HFF-Myc (cell line): ENCODE measurements around the gene GALNT9.

Source experiments
- DNase-seq: peaks from one replicate; pipeline ENCODE4 v3.0.0-alpha.2; 2011; ENCODE audit warnings: low read depth; ENCODE audit errors: extremely low read depth
- H3K4me3 ChIP-seq: replicated peaks from 2 replicates; pipeline ENCODE4 v1.5.1; 2011; ENCODE audit warnings: low read depth, mild to moderate bottlenecking, control low read depth, low read length
- TF ChIP-seq, protein P1 (sequence below): IDR thresholded peaks from 2 replicates; pipeline ENCODE4 v1.5.1; 2012; ENCODE audit warnings: mild to moderate bottlenecking, low read depth, low read length, control low read depth; ENCODE audit errors: missing control alignments

The GALNT9 gene

DNA sequence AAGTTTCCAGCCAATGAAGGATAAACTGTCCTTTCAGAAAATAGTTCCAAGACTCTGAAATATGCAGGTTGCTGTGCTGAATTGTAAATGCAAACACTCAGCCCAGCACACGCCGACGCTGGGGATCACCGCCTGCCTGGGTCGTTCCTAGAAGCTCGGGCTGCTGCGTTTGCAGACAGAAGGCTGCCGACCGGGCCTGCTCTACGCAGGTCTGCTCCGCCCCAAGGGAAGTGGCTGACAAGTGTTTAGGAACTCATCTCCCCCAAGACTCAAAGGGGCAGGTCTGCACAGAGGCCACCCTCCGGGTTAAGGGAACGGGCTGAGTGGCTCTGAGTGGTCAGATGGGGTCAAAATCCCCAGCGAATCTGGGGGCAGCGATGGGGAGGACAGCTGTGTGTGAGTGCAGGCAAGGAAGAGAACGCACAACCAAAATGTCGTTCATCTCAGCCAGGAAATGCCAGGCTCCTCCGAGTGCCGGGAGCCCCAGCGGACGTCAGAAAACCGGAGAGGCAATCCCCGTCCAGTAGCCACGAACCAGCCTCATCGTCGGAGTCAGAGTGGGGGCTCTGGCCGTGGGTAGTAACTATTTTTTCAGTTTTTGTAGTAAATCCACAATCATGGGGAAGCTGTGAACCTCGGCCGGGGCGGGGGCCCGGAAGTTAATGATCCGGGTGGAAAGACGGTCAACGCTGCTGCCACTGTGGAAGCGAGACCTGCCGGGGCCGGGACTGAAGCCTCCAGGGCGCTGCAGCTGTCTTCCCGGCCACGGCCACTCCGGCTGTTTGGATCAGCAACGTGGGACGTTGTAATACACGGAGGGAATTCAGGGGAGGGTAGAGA lies 6.0 kb downstream of the GALNT9 start:
- no peak for DNase-seq
- TF ChIP-seq, protein P1, sequence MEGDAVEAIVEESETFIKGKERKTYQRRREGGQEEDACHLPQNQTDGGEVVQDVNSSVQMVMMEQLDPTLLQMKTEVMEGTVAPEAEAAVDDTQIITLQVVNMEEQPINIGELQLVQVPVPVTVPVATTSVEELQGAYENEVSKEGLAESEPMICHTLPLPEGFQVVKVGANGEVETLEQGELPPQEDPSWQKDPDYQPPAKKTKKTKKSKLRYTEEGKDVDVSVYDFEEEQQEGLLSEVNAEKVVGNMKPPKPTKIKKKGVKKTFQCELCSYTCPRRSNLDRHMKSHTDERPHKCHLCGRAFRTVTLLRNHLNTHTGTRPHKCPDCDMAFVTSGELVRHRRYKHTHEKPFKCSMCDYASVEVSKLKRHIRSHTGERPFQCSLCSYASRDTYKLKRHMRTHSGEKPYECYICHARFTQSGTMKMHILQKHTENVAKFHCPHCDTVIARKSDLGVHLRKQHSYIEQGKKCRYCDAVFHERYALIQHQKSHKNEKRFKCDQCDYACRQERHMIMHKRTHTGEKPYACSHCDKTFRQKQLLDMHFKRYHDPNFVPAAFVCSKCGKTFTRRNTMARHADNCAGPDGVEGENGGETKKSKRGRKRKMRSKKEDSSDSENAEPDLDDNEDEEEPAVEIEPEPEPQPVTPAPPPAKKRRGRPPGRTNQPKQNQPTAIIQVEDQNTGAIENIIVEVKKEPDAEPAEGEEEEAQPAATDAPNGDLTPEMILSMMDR, result no peak
- no peak overlapping the region for H3K4me3 ChIP-seq

DNA sequence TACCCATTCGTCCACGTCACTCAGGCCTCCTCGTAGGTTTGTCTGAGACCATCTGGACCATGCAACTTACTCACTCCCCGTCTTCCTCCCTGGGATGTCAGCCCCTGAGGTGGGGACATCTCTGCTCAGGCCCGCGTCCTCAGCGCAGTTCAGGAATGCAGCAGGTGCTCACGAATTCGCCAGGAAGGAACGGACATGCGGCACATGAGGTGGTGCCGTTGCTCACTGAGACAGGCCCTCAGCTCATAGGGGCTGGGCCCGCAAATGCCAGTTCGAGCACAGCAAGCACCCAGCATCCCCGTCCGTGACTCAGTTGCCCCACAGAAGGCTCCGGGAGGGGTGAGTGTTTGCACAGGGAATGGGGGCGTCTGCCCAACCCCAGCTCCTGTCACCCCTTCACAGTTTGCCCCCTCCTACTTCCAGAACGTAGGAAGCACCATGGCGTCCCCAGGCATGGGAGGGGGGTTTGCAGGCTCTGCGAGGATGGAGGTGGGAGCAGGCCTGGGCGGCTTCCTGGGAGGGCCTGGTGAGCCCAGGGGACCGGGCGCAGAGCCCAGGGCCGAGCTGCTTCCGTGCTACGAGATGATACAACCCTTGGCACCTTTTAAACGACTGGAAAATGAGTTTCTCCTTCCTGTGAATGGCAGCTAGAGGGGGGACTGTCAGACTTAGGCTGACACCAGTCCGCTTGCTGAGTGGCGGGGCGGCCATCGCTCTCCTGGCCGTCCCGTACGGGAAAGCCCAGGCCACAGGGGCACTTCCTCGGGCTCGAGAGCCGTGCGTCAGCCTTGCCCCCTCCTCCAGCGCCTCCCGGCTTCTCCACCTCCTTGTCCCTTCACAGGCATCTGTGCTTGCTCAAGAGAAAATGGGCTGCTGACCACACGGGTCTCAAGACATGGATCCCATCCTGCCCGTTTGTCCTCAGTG lies 6.9 kb downstream of the GALNT9 start:
- H3K4me3 ChIP-seq, result no peak overlapping the region
- TF ChIP-seq, protein P1, result no peak
- no peak for DNase-seq

DNA sequence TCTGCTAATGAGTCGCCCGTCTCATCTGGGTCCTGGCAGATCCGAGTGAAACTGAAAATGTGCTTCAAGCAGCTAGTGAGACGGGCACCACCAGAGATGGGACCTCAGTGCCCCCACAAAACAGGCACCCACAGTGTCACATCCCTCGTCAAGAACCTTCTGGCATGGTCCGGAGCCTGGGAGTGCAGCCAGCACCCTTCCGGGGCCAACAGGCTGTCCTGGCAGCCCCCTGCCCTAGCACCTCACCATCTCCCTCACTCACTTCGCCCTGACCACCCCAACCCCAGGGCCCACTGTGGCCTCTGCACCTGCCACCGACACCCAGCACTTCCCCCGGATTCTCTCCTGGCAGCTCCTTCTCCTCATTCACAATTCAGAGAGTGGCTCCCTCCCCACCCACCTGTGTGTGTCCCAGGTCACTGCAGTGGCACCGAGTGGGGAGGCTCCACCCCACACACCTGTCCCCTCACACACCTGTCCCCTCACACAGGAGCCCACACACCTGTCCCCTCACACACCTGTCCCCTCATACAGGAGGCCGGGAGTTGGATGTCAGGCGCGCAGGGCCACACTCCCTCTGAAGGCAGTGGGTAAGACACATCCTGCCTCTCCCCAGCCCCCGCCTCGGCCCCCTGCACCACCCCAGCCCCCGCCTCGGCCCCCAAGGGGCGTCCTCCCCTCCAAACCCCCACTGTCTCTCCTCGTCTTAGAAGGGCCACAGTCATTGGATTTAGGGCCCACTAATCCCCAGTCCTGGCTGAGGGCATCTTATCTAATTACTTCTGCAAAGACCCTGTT lies 7.9 kb downstream of the GALNT9 start:
- H3K4me3 ChIP-seq, result no peak overlapping the region
- TF ChIP-seq, protein P1, result no peak
- DNase-seq, result no peak

DNA sequence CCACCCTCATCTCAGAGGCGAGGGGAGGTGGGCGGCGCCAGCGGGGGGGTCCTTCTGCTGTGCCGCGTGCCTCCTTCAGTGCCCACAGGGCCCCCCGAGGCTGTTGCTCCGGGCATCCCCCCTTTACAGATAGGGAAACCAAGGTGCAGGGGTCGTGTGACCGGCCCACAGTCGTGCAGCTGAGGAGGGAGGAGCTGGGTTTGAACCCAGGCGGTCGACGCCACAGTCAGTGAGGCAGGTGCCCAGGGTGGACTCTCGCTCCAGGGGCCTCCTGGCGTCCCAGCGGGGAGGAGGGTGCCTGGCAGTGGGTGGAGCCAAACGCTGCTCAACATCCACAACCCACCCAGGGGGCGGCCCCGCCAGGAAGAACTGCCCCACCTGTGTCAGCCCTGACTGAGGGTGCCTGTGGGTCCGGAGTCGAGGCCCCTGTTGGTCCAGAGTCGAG lies 8.6 kb downstream of the GALNT9 start:
- DNase-seq, result no peak
- TF ChIP-seq, protein P1, result no peak
- no peak overlapping the region for H3K4me3 ChIP-seq

DNA sequence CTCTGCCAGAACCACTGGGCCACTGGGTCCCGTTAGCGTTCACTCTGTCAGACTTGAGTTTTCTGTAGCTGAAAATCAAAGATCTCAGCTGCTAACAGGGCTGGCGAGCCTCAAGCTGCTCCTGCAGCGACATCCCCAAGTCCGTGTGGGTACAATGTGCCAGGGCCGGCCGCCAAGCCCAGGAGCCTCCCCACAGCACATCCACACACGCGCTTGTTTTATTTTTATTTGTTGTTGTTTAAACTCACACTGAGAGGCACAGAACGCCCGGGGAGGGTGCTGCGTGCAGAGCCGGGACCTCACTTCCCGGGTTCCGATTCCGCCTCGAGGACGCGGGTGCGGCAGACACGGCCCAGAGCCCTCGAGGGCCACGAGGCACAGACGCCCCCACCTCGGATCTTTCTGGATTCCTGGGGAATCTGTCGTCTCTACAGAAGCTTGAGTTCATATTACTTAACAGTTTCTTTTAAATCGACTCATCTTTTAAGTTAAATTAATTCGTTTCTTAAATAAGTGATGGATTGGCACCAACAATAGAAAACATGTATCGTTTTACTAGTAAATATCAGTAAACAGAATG lies 9.3 kb downstream of the GALNT9 start:
- TF ChIP-seq, protein P1, result no peak
- DNase-seq, result no peak
- H3K4me3 ChIP-seq, result no peak overlapping the region

DNA sequence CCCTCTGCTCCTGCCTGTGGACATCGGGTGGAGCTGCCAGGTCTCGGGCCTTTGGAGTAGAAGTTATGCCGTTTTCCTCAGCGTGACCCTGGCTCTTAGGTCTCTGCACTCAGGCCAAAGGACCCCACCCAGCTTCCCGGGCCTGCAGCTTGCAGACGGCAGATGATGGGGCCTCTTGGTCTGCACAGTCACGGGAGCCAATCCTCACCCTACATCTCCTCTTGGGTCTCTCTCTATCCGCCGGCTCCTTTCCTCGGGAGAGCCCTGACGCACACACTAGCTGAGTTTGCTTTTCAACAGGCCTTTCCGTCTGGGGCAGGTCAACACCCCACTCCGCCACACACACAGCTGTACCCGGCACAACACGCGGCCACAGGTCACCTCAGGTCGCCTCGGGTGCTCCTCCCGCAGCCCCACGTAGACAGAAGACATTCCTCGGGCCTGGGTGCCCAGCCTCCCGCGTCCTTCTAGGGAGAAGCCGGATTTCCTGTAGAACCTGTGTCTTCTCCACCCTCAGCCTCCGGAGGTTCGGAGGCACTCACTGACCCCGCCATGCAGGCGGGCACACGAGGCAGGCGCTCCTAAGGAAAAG lies 9.9 kb downstream of the GALNT9 start:
- H3K4me3 ChIP-seq, result no peak overlapping the region
- no peak for DNase-seq
- TF ChIP-seq, protein P1, result no peak
